GM18867 (cell line): ENCODE data around the gene DNAJC3.
"Not testable (repeated sequence)": the region's sequence is repeated elsewhere in the genome, so short reads cannot be mapped to it uniquely, and the experiment has no call there.

Experiments used
- ATAC-seq: cut with Tn5 transposase; IDR thresholded peaks from one replicate; pipeline ENCODE4 v1.9.1; 2021; ENCODE audit warnings: mild to moderate bottlenecking, moderate library complexity; ENCODE audit not compliant: unreplicated experiment

The DNAJC3 gene

DNA sequence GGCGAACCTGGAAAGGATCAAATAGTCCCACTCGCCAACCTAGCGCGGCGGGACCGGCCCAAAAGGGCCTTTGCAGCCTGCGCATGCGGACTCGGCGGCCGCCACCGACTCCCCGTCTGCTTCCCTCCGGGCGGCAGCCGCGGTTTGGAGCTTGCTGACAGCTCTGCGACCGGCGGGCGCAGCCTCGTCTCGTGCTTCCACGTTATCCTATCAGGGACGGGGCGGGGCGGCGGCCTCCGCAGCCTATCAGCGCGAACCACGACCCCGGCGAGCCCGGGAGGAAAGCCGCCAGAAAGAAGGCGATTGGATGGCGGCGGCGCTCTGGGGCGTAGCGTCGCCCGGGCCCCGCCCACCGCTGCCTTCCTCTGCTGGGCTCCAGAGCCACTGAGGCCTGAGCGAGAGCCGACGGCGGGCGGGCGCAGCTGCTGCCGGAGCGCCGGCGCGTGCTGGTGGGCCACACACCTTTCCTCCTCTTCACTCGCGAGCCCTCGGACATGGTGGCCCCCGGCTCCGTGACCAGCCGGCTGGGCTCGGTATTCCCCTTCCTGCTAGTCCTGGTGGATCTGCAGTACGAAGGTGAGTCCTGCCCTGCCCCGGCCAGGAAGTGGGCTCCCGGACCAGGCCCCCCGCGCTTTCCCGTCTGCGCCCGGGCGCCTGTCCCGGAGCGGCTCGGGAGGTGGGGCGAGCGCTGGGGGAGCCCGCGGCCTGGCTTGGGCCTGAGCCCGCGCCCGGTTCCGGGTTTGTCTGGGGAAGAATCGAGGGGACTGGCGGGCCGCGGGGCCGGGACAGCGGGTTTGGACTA, at the start of gene DNAJC3:
Gene DNAJC3, plus strand, starts transcription at position 378 of the 802 bp plus-strand sequence. Its CDS starts 117 bp downstream, at position 495.
- ATAC-seq: peak; percentile 96

GRCh38 chr13:95627590-95627989, 49.3 kb upstream of the DNAJC3 start:
- ATAC-seq: no peak

- no peak for ATAC-seq
These were observed 48.5 kb upstream of the DNAJC3 start for GRCh38 chr13:95628488-95628887.

GRCh38 chr13:95629071-95629470, 47.9 kb upstream of the DNAJC3 start:
- ATAC-seq: no peak

GRCh38 chr13:95630593-95630992, 46.3 kb upstream of the DNAJC3 start:
- ATAC-seq: peak; percentile 63

DNA sequence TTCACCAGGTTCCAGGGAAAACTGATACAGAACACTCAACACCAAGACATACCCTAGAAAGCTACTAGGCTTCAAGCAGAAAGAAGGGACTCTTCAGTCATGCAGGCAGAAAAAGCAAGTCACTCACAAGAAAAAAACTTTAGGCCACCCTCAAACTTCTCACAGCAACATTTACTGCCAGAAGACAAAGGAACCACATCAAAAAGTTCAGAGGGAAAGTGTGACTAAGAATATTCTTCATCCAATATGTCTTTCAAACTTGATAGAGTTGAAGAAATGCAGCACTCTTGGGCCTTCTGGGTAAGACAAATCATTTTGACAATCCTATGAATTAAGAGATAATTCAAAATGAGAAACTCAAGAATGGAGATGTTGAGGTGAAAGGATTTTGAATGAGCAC, 40.1 kb upstream of the DNAJC3 start:
- ATAC-seq: no peak

- no peak for ATAC-seq
These were observed 35.5 kb upstream of the DNAJC3 start for GRCh38 chr13:95641291-95642027.

DNA sequence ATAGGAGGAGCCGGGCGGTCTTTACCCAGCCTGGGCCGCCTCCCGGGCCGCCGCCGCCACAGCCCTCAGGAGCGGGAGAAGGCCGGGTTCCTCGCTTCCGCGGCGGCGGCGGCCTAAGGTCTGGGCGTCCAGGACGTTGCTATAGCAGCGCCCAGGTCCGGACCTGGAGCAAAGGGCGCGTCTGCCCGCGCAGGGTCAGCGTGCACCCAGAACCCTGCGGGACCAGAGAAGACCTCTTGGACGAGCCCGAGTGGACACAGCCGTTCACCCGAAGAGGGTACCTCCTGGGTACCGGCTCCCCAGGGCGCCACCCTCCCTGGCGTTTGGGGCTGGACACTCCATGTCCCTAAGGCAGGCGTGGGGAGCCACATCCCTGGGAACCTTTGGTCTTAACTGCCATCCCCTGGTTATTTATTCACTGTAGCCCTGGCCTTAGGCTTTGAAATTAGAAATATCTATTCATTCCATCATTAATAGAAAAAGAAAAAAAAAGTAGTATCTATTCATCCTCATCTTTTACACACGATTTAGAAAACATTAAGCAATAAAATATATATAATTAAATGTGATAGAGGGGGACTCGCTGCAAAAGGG, 34.8 kb upstream of the DNAJC3 start:
- no peak for ATAC-seq

GRCh38 chr13:95642999-95643398, 33.9 kb upstream of the DNAJC3 start:
- no peak for ATAC-seq

DNA sequence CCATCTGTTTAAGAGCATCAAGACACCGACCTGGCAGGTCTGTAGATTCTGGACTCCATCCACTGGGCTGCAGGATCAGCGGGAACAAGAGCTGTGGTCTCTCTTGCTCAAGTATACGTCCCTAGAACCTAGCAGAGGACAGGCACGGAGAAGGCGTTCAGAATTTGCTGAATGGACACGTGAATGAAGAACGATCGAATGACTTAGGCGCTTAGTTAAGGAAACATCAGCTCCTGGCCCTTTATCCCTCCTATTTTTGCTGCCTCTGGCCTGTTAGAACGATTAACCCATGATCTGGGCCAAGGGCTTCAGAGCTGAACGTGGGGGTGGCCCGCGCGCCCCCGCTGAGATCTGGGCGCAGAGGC, 33.4 kb upstream of the DNAJC3 start:
- no peak for ATAC-seq

DNA sequence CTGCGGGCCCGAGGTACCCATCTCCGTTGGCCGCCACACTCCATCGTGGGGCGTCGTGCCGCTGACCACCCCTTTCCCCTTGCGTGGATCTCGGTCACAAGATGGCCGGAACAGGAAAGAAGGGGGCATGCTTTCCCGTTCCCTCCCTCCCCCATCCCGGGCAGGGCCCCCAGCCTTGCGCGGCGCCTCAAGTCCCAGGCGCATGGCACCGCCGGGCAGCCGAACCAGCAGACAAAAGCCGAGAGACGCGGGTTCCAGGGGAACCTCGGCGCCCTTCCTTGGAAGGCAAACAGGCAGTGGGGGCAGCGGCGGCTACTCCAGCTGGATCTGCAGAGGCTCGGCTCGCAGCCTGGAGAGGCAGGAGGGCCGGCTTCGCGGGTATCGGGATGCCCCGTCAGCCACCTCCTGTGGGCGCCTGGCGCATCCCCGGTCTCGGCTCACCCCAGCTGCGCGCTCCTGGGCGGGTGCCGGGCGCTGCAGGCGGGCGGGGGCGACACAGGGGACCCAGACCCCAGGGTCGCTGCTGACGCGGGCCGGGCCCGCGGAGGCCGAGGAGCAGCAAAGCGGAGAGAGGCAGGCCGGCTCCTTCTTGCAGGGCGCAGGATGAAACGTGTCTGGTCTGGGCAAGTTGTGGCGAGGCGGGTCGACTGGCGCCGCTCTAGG, 32.9 kb upstream of the DNAJC3 start:
- ATAC-seq: peak; percentile 37

GRCh38 chr13:95644601-95645052, 32.3 kb upstream of the DNAJC3 start, which contains the start of gene DZIP1:
Gene DZIP1, minus strand, starts transcription at chr13:95644706. Its CDS starts 2,677 bp downstream, at chr13:95642029.
- peak; percentile 65 for ATAC-seq

DNA sequence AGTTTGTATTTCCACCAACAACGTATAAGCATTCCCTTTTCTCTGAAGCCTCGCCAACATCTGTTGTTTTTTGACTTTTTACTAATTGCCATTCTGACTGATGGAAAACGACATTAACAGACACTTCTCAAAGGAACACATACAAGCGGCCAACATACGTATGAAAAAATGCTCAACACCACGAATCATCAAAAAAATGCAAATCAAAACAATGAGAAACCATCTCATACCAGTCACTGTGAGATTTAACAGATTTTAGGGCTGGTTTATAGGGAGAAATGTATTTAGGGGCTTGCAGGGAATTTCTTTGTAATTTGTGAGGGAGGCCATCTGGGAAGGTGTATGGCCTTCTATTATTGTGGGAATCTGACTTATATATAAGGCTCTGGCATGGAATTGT, 29.6 kb upstream of the DNAJC3 start:
- no peak for ATAC-seq

DNA sequence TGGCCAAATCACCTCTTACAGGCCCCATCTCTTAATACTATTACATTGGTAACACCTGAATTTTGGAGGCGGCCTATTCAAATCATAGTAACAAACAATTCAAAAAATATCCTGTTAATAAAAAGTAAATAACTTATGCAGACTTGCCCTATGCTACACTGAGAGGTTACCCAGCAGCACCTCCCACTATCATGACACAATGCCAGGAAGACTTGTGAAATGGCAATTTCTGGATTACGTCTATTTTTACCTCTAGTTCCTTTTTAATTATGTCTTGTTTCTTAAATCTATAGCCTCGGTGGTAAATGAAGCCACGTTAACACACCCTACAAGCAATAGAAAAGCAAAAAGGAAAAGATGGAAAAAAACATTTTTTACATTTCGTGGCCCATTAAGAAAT, 26.2 kb upstream of the DNAJC3 start:
- ATAC-seq: no peak

DNA sequence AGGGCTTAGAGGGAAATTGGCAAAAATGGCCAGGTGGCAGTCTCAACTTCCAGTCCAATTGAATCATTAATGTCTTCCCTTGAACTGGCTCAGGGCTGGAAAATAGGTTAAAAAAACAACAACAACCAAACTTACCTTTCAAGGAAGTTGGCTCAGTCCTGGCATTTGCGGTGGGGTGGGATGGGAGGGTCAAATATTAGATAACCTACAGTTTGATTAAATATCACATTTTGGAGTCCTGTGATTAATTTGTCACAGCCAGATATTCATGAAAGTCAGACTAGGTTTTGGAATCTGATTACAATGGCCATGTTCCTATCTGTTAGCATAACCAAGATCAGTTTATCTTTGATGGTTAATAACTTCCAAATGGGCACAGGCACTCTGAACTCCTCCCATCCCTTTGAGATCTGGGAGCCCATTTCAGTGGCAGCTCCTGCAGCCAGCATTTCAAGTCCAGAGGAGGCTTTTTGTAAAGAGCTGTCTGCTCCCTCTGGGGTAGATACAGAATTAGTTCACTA, 24.6 kb upstream of the DNAJC3 start:
- no peak for ATAC-seq

- no peak for ATAC-seq
These were observed 24.1 kb upstream of the DNAJC3 start for GRCh38 chr13:95652821-95653220.

DNA sequence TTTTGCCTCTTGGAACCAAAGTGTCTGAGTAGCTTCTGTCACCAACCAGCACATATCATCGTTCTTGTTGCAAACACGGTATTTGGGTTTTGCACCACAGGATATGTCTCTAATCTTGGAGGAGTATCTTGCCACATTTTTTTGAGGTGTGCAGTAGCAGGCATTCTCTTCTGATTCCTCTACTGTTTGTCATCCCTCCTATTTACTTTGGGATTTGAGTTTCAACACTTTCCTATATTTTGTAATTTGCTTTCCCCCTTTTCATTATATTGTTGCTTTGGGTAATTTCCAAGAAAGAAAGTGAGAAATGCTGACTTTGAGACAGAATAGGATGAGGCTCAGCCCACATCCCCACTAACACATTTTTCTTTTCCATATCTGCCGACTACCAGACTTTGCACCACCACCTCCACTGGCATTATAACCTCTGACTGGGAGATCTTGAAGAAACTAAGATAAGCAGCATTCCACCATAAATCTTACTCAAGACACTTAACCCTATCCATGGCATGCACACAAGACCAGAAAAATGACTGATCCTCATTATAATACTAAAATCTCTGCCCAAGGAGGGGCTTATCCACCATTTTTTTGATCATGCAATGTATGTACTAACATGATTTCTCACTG, 20.4 kb upstream of the DNAJC3 start:
- ATAC-seq: no peak

- ATAC-seq: no peak
These were observed 17.4 kb upstream of the DNAJC3 start for GRCh38 chr13:95659500-95659899.

GRCh38 chr13:95660981-95661581, 15.9 kb upstream of the DNAJC3 start:
- peak; percentile 44 for ATAC-seq

GRCh38 chr13:95667235-95667634, 9.7 kb upstream of the DNAJC3 start:
- not testable (repeated sequence) for ATAC-seq
